ENCODE data around the gene PGM2L1.

GRCh38 chr11:74437441-74438042, 39.3 kb upstream of the PGM2L1 start:
- TF ChIP-seq CTCF (IDR thresholded peaks at IDR 0.05) (no peak), POLR2A (IDR thresholded peaks at IDR 0.05) (no peak)

Data from uterus (tissue), 2 donors.